HL-60 (cell line): ENCODE measurements around the gene DPF3.

Experiments used
- CTCF ChIP-seq: IDR thresholded peaks from one replicate; pipeline ENCODE4 v1.5.1; 2011; ENCODE audit warnings: low read length, control low read depth, inconsistent platforms; ENCODE audit not compliant: insufficient read depth
- POLR2AphosphoS5 ChIP-seq: IDR thresholded peaks from 2 replicates; pipeline ENCODE4 v1.6.1; 2012; ENCODE audit warnings: low read depth
- REST ChIP-seq: IDR thresholded peaks from 2 replicates; pipeline ENCODE4 v1.6.1; 2012; ENCODE audit warnings: low read depth; ENCODE audit not compliant: insufficient replicate concordance
- SPI1 ChIP-seq: IDR thresholded peaks from 2 replicates; pipeline ENCODE4 v1.6.1; 2012; ENCODE audit warnings: low read depth, mild to moderate bottlenecking, borderline replicate concordance

- TF ChIP-seq POLR2AphosphoS5 (no peak), REST (no peak), CTCF (no peak), SPI1 (no peak)
Measured at GRCh38 chr14:72709916-72710611, 183.8 kb downstream of the DPF3 start.
